ENCODE measurements around the gene SAMD11. TPM values are rescaled to one million over a fixed set of nuclear protein-coding genes. Genes with fewer than 3 reads are reported as not detected.

Gene SAMD11
- total RNA-seq, 1 donor from 2014 or later = 46.2 TPM

- Mint-ChIP-seq H3K36me3 (ENCODE audit: unreplicated experiment) (no peaks in the 10 kb centered on the region), H3K4me1 (ENCODE audit: low read depth, unreplicated experiment) (peaks cover 4% of the 10 kb centered on the region), H3K9me3 (ENCODE audit: unreplicated experiment) (peaks cover 4% of the 10 kb centered on the region), H3K27me3 (ENCODE audit: unreplicated experiment) (peaks cover 5% of the 10 kb centered on the region), H3K4me3 (ENCODE audit: unreplicated experiment) (no peak overlapping the region), H3K27ac (ENCODE audit: unreplicated experiment) (no peak overlapping the region)
- TF ChIP-seq CTCF (IDR thresholded peaks at IDR 0.05; ENCODE audit: partially characterized antibody, unreplicated experiment) = no peak
- DNase-seq = no peak
Observed at GRCh38 chr1:963301-963651, 39.6 kb downstream of the SAMD11 start.

GRCh38 chr1:963746-964525 is 40.2 kb downstream of the SAMD11 start:
- H3K27ac Mint-ChIP-seq (ENCODE audit: unreplicated experiment) = no peak overlapping the region
- H3K27me3 Mint-ChIP-seq (ENCODE audit: unreplicated experiment) = peaks cover 7% of the 10 kb centered on the region

GRCh38 chr1:964691-965525 is 41.2 kb downstream of the SAMD11 start:
- Mint-ChIP-seq H3K27me3 (ENCODE audit: unreplicated experiment) (peaks cover 12% of the 10 kb centered on the region), H3K4me3 (ENCODE audit: unreplicated experiment) (no peak overlapping the region), H3K27ac (ENCODE audit: unreplicated experiment) (no peak overlapping the region), H3K36me3 (ENCODE audit: unreplicated experiment) (no peaks in the 10 kb centered on the region), H3K9me3 (ENCODE audit: unreplicated experiment) (peaks cover 5% of the 10 kb centered on the region), H3K4me1 (ENCODE audit: low read depth, unreplicated experiment) (peaks cover 6% of the 10 kb centered on the region)
- TF ChIP-seq CTCF (IDR thresholded peaks at IDR 0.05; ENCODE audit: partially characterized antibody, unreplicated experiment) = no peak
- DNase-seq = peak; percentile 12

More at GRCh38 chr1:963746-964525, 40.2 kb downstream of the SAMD11 start:
- peak; percentile 16 for DNase-seq
- Mint-ChIP-seq H3K9me3 (ENCODE audit: unreplicated experiment) (peaks cover 2% of the 10 kb centered on the region), H3K36me3 (ENCODE audit: unreplicated experiment) (no peaks in the 10 kb centered on the region), H3K4me1 (ENCODE audit: low read depth, unreplicated experiment) (peaks cover 6% of the 10 kb centered on the region), H3K4me3 (ENCODE audit: unreplicated experiment) (no peak overlapping the region)
- no peak for TF ChIP-seq CTCF (IDR thresholded peaks at IDR 0.05; ENCODE audit: partially characterized antibody, unreplicated experiment)

GRCh38 chr1:965526-966134 is 41.9 kb downstream of the SAMD11 start:
- no peak overlapping the region for H3K27ac Mint-ChIP-seq (ENCODE audit: unreplicated experiment)
- peaks cover 12% of the 10 kb centered on the region for H3K27me3 Mint-ChIP-seq (ENCODE audit: unreplicated experiment)

More at GRCh38 chr1:965526-966134, 41.9 kb downstream of the SAMD11 start:
- Mint-ChIP-seq H3K4me3 (ENCODE audit: unreplicated experiment) (no peak overlapping the region), H3K36me3 (ENCODE audit: unreplicated experiment) (no peaks in the 10 kb centered on the region), H3K4me1 (ENCODE audit: low read depth, unreplicated experiment) (peaks cover 6% of the 10 kb centered on the region), H3K9me3 (ENCODE audit: unreplicated experiment) (peaks cover 5% of the 10 kb centered on the region)
- TF ChIP-seq CTCF (IDR thresholded peaks at IDR 0.05; ENCODE audit: partially characterized antibody, unreplicated experiment) = no peak
- peak; percentile 16 for DNase-seq
